Left ventricle myocardium inferior (tissue), 1 donor: ENCODE data around the gene LATS2. TPM values are rescaled to one million over a fixed set of nuclear protein-coding genes. Genes with fewer than 3 reads are reported as not detected.

Experiments
- DNase-seq: peaks from one replicate; pipeline ENCODE4 v3.0.0-alpha.2; 2020
- H3K27ac ChIP-seq: fragments of 200-600 bp; replicated peaks from 2 replicates; pipeline ENCODE4 v1.8.0; 2021
- H3K27me3 ChIP-seq: fragments of 200-600 bp; 2 replicates; pipeline ENCODE4 v1.8.0; 2021; ENCODE audit warnings: low read depth
- H3K36me3 ChIP-seq: fragments of 200-600 bp; 2 replicates; pipeline ENCODE4 v1.8.0; 2021
- H3K4me1 ChIP-seq: fragments of 200-600 bp; 2 replicates; pipeline ENCODE4 v1.8.0; 2021
- H3K4me3 ChIP-seq: fragments of 200-600 bp; 2 replicates; pipeline ENCODE4 v1.8.0; 2021; ENCODE audit warnings: mild to moderate bottlenecking, moderate library complexity
- H3K9me3 ChIP-seq: fragments of 200-600 bp; replicated peaks from 2 replicates; pipeline ENCODE4 v1.8.0; 2021
- intact Hi-C: fragments of 100-400 bp; cut with micrococcal nuclease; formaldehyde crosslinking; loops from one replicate; pipeline ENCODE4 v1.11.0; 2022
- total RNA-seq: library from RNA; stranded (reverse); fragmentation: NEBNext Ultra II Directional; extraction: Animal tissue kit (Norgen Biotek cat#: 25700); gene quantifications from one replicate; pipeline ENCODE4 v1.2.1, GENCODE V29; 2021
- TF ChIP-seq, protein P1 (sequence below): fragments of 200-600 bp; IDR thresholded peaks from 2 replicates; pipeline ENCODE4 v1.8.0; 2021; ENCODE audit warnings: antibody characterized with exemption, mild to moderate bottlenecking, borderline replicate concordance
- donor health status: DM: no; HTN: yes; CAD: no; lungs with severe emphysema.

Gene LATS2
- total RNA-seq, 1 donor from 2014 or later: 20.2 TPM

DNA sequence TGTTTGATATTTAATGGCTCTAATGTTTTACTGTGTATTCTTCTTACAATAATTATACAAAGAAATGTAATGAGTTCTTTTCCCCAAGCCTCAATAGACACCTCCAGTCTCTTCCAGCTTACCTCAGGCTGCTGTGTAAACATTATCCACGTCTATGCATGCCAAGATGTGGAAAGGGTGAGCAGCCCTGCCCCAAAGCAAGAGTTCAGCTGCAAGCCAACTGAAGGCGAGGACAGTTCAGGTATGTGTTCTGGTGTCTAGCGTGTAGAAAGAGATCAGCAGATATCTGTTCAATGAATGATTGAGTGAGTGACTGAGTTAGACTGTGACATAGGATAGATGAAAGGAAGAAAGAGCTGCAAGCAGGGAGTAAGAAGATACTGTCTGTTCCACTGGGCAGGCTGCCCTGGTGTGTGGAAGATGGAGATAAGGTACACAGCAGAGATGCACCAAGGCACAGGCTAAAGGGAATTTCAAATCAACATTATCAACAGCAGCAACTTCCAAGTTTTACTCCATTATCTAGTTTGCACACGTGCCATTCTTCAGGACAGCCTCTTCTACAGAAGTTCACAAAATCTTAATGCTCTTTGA, 66.0 kb downstream of the LATS2 start:
- no peak for DNase-seq
- TF ChIP-seq, protein P1, sequence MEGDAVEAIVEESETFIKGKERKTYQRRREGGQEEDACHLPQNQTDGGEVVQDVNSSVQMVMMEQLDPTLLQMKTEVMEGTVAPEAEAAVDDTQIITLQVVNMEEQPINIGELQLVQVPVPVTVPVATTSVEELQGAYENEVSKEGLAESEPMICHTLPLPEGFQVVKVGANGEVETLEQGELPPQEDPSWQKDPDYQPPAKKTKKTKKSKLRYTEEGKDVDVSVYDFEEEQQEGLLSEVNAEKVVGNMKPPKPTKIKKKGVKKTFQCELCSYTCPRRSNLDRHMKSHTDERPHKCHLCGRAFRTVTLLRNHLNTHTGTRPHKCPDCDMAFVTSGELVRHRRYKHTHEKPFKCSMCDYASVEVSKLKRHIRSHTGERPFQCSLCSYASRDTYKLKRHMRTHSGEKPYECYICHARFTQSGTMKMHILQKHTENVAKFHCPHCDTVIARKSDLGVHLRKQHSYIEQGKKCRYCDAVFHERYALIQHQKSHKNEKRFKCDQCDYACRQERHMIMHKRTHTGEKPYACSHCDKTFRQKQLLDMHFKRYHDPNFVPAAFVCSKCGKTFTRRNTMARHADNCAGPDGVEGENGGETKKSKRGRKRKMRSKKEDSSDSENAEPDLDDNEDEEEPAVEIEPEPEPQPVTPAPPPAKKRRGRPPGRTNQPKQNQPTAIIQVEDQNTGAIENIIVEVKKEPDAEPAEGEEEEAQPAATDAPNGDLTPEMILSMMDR: no peak
- Histone ChIP-seq H3K36me3 (peaks cover 18% of the 10 kb centered on the region), H3K4me3 (no peak overlapping the region), H3K27me3 (no peaks in the 10 kb centered on the region), H3K27ac (no peak overlapping the region), H3K9me3 (no peaks in the 10 kb centered on the region), H3K4me1 (peaks cover 47% of the 10 kb centered on the region)
- intact Hi-C loops: no loop called here

DNA sequence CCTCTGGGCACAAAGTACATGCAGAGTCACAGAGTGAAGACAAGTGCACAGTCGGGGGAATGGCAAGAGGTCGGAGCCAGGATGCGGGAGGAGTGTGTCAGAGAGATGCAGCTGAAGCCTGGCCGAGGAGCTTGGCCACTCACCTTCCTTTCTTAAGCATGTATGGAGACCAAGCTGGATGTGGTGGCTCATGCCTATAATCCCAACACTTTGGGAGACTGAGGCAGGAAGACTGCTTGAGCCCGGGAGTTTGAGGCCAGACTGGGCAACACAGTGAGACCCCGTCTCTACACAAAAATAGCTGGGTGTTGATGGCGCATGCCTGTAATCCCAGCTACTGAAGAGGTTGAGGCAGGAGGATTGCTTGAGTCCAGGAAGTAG, 67.0 kb downstream of the LATS2 start:
- intact Hi-C loops: no loop called here
- H3K4me1 ChIP-seq: peaks cover 54% of the 10 kb centered on the region

DNA sequence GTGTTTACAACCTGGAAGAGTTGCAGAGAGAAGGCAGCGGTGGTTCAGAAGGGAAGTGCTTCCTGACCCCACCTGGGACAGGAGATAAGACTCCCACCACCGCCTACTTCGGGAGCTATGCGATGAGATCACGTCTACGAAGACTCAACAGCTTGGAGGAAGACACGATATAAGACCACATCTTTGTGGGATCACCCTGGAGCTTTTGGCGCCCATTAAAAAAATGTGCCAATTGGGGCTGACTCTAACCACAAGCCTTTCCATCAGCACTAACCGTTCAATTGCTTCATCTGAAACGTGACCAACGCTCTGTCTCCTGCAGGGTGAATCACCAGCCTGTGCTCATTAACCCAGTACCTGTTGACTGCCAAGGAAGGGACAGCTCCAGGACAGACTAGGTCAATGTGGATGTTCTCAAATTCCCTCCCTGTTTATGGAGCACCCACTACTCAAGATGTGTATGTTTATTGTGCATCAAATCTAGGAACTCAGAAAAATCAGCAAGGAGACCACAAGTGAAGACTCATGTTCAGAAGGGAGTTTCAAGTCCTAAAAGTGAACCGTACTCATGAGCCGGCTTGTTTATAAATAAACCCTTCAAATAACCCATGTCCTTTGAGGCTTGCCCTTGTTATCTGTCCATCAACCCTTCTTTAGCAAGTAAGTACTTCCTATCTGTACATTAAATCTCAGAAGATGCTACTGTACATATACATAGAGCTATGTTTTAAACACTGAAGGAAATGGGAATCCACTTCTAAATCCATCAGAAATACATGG, 67.5 kb downstream of the LATS2 start:
- peaks cover 24% of the 10 kb centered on the region for H3K36me3 ChIP-seq
- DNase-seq: no peak
- peaks cover 58% of the 10 kb centered on the region for H3K4me1 ChIP-seq
- intact Hi-C loops: no loop called here
- no peaks in the 10 kb centered on the region for H3K9me3 ChIP-seq
- H3K27ac ChIP-seq: no peak overlapping the region
- no peaks in the 10 kb centered on the region for H3K27me3 ChIP-seq
- TF ChIP-seq, protein P1: no peak
- no peak overlapping the region for H3K4me3 ChIP-seq

More for the DNA sequence above, 67.0 kb downstream of the LATS2 start:
- no peak for DNase-seq
- Histone ChIP-seq H3K9me3 (no peaks in the 10 kb centered on the region), H3K27me3 (no peaks in the 10 kb centered on the region), H3K36me3 (peaks cover 20% of the 10 kb centered on the region), H3K4me3 (no peak overlapping the region), H3K27ac (no peak overlapping the region)
- TF ChIP-seq, protein P1: no peak

DNA sequence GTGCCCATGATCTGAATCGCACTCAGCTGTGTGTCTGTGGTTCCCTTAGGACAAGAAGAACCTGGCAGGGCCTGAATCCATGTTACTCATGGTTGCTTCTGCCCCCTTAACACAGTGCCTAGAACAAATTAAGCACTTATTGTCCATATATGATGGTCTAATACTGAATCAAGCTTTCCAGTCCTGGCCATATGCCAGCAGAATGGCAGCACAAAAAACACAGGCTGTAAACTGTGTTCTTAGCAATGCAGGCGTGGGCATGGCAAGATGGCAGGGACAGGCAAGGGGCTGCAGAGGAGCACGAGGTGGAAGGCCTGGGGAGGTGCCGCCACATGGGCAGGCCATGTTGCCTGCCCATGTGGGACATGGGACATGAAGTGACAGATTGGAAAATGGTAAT, 68.2 kb downstream of the LATS2 start:
- TF ChIP-seq, protein P1: no peak
- intact Hi-C loops: no loop called here

DNA sequence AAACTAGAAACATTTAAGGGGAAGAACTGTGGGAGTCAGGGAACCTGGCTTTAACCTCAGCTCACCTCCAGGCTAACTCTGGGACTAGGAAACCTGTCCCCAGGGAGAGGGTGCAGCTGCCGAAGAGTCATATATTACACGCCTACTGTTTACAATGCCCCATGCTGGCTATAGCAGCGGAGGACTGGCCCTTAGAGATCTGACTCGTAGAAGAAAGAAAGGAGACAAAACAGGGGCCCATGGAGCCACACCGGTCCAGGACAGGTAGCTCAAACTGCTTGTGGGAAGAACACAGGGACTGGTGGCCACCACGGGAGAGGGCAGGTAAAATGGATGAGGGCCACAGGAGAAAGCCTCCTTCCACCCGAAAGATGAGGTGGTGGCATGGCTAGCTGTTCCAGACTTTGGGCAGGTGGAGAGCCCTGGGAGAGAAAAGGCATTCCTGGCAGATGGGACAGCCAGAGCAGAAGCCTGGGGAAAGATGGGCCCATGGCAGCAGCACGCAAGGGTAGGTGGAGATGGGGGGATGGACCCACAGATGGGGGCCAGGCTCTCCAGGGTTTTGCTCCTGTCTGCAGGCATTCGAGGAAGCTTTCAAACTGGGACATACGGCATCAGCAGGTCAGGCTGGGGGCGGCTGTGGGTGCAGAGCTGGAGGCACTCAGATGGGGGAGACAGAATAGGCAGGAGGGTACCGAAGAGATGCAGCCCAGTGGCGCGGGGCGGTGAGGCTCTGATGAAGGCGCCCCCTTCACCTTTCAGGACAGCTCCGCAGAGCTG, 69.5 kb downstream of the LATS2 start:
- Histone ChIP-seq H3K4me1 (peaks cover 39% of the 10 kb centered on the region), H3K27ac (no peak overlapping the region), H3K27me3 (no peaks in the 10 kb centered on the region), H3K36me3 (peaks cover 37% of the 10 kb centered on the region), H3K9me3 (no peaks in the 10 kb centered on the region), H3K4me3 (no peak overlapping the region)
- TF ChIP-seq, protein P1: no peak
- no peak for DNase-seq
- intact Hi-C loops: no loop called here

More for the DNA sequence above, 68.2 kb downstream of the LATS2 start:
- no peaks in the 10 kb centered on the region for H3K27me3 ChIP-seq
- peaks cover 52% of the 10 kb centered on the region for H3K4me1 ChIP-seq
- H3K9me3 ChIP-seq: no peaks in the 10 kb centered on the region
- H3K36me3 ChIP-seq: peaks cover 24% of the 10 kb centered on the region
- DNase-seq: no peak
- no peak overlapping the region for H3K27ac ChIP-seq
- H3K4me3 ChIP-seq: no peak overlapping the region
